HG02973 (cell line): Measurements from ENCODE around the gene ADSL.
"Not testable (repeated sequence)": the region's sequence is repeated elsewhere in the genome, so short reads cannot be mapped to it uniquely, and the experiment has no call there.

Source experiments
- ATAC-seq: cut with Tn5 transposase; IDR thresholded peaks from one replicate; pipeline ENCODE4 v1.9.1; 2021; ENCODE audit warnings: moderate library complexity; ENCODE audit not compliant: unreplicated experiment

Gene ADSL

DNA sequence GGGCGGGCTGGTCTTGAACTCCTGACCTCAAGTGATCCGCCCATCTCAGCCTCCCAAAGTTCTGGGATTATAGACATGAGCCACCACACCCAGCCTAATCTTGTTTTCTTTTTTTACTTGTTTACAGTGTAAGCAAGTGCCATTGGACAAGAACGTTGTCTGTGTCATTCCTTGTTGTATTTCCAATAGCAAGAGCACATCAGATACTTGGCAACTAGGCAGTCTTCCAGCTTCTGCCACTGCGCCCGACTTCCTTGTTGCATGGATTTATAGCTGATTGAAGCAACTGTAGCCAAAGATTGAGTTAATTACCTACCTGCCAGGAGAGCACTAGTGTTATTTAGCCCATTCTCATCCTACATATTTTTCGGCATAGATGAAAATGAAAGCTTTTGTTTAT lies 21.0 kb downstream of the ADSL start:
- no peak for ATAC-seq

DNA sequence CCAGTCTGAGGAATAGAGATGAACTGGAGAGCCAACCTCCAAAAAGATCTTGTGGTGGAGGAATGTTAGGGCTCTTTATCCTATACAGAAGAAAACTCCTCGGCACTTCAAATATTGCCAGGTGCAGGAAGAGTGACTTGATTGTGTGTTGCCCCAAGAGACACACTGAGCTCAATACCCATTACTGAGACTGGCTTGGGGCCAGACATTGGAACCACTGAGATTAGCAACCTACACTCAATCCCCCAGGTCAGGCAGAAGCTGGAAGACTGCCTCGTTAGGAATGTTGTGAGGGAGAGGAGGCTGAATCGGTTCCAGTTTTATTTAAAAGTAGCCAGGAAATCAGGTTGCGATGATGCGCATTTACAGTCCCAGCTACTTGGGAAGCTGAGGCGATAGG lies 21.7 kb downstream of the ADSL start:
- no peak for ATAC-seq

DNA sequence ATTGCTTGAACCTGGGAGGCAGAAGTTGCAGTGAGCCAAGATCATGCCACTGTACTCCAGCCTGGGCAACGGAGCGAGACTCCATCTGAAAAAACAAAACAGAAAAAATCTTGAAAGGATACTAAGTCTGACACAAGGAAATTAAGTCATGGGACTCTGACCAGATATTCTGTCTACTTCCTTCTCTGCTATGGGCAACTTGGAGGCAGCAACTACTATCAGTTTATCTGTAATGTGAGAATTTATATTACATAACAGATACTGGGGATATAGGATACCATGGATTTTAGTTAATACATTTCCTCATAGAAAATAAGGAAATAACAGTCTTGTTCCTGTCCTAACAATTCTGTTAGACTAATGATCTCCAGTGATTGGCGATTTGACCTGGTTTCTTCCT lies 22.5 kb downstream of the ADSL start:
- ATAC-seq, result no peak

DNA sequence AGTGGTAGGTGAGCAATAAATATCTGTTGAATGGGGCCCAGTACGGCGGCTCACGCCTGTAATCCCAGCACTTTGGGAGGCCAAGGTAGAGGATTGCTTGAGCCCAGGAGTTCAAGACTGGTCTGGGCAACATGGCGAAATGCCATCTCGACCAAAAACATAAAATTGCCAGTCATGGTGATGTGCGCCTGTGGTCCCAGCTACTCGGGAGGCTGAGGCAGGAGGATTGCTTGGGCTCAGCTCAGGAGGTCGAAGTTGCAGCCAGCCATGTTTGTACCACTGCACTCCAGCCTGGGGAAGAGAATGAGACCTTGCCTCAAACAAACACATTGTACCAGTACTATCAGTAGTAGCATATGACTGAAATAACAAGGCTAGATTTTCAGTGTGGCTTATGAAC lies 28.3 kb downstream of the ADSL start:
- ATAC-seq, result no peak

DNA sequence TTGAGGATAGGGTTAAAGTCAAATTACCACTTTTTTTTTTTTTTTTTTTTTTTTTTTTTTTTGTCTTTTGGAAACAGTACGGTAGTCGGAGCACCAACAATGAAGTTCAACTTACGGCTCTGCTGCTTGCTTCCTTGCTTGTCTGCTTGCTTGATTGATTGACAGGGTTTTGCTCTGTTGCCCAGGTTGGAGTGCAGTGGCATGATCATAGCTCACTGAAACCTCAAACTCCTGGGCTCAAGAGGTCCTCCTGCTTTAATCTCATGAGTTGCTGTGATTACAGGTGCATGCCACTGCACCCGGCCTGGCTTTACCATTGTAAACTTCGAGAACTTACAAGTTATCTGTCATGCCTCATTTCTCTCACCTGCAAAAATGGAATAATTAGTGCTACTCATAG lies 29.8 kb downstream of the ADSL start:
- ATAC-seq, result no peak

DNA sequence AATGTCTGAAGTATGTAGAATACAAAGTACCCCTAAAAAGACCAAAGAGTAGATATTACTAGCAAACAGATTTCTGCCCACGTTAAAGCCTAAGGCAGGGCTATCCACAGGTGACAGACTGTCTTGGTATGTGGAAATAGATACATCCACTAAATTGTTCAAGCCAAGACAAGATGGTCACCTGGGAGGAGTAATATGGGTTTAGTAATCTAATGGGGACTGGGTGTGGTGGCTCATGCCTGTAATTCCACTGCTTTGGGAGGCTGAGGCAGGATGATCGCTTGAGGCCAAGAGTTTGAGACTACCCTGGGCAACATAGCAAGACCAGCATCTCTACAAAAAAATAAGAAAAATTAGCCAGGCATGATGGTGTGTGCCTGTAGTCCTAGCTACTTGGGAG lies 31.6 kb downstream of the ADSL start:
- no peak for ATAC-seq

DNA sequence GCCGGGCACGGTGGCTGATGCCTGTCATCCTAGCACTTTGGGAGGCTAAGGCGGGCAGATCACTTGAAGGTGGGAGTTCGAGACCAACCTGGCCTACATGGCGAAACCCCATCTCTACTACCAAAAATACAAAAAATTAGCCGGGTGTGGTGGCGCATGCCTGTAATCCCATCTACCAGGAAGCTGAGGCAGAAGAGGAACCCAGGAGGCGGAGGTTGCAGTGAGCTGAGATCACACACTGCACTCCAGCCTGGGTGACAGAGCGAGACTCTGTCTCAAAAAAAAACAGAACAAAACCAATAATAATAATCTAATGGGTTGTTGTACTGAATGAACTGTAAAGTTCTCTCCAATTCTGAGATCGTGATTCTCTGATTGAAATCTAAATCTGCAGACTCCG lies 32.1 kb downstream of the ADSL start:
- ATAC-seq, result not testable (repeated sequence)

DNA sequence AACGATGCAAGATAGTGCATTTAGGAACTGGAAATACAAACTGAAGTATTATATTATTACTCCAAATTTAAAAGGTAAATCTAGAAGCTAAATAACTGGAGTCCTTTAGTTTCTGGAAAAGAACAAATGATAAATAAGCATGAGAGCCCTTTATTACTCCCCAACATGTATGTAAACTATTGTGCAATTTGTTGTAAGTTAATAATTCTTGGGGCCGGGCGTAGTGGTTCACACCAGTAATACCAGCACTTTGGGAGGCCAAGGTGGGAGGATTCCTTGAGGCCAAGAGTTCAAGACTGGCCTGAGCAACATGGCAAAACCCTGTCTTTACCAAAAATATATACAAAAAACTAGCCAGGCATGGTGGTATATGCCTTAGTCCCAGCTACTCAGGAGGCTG lies 35.2 kb downstream of the ADSL start:
- ATAC-seq, result no peak

DNA sequence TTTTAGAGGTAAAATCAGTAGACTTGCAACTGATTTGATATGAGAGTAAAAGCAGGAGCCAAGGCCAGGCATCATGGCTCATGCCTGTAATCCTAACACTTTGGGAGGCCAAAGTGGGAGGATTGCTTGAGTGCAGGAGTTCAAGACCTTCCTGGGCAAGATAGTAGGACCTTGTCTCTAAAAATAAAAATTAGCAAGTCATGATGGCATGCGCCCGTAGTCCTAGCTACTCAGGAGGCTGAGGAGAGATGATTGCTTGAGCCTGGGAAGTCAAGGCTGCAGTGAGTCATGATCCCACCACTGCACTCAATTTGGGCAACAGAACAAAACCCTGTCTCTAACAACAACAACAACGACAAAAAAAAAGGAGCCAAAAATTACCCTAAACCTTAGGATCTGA lies 37.6 kb downstream of the ADSL start:
- no peak for ATAC-seq

DNA sequence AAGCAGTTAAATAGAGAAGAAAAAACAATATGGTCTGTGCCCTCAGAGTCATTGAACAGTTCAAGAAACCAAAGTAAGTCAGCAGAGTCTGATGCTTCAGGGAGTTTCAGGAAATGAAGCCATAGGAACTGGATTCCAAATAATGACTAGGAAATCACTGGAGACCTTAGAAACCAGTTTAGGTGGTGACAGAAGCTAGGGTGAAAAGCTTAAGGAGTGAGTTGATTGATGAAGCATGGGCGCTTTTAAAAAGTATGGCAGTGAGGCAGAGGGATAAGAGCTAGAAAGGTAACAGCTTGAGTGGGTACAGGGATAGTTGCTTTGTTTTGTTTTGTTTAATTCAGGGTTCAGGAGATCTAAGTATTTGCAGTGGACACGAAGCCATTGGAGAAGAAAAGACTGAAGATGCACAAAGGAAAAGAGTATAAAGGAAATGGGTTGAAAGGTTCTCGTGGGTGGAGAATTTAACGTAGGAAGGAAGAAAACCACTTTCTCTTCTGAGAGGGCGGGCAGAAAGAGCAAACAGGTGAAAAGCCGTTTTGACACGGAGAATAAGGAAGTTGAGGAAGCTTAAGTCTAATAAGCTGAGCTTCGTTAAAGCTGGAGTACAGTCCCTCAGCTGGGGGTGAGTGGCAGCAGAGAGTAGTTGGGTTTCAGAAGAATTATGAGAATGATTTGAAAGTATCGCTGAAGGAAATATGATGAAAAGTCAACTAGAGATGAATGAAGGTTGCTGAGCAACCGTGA lies 38.9 kb downstream of the ADSL start:
- no peak for ATAC-seq

DNA sequence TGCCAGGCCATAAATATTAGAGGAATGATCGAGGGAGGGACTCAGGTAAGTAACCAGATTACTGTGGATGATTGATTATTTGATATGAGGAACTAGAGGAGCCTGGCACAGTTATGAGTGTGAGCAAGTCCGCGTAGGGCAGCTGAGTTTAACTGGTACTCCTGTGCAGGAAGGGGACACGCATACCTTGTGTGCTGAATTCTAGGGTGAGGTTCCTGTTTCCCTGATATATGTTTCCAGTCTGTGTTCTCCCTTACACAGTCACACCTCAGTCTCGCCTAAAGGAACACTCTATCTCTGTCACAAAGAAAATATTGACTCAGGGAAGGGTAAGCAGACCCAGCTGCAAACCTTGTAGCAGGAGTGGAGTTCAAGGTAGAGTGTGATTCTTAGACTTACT lies 41.4 kb downstream of the ADSL start:
- no peak for ATAC-seq

DNA sequence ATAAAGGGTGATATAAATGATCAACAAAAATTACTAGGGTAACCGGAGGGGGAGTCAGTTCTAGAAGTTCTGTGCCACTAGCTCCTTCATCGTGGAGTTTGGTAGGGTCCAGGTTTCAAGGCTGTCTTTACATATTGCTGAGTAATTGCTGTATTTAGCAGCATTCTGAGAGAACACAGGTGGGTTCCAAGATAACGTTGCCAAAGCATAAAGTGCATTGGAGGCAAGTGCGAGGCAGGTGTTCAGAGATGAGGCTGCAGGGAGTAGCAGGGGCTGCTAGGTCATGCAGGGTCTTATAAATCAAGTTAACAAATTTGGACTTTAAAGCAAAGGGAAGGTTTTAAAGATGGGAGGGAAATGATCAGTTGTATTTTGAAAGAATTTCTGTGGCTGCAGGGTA lies 41.9 kb downstream of the ADSL start:
- no peak for ATAC-seq

DNA sequence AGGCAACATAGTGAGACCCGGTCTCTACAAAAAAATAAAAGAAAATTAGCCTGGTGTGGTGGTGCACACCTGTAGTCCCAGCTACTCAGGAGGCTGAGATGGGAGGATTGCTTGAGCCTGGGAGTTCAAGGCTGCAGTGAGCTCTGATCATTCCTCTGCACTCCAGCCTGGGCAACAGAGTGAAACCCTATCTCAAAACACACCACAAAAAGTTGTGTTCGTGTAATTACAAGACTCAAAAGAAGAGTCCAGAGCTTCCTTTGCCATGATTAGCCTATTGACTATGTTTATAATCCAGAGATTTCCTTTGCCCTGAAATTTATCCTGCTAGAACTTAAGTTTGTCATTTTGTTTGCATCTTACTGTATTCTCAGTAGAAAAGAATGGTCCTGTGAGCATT lies 45.1 kb downstream of the ADSL start:
- no peak for ATAC-seq

DNA sequence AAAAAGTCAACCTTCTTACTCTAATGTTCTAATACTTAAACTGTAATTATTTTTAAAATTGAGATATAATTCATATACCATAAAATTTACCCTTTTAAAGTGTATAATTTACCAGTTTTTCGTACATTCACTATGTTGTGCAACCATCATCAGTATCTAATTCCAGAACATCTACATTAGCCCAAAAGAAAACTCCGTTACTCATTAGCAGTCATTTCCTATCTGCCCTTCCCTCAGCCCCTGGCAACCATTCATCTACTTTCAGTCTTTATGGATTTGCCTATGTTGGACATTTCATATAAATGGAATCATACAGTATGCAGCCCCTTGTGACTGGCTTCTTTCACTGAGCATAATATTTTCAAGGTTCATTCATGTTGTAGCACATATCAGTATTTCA lies 46.3 kb downstream of the ADSL start:
- ATAC-seq, result no peak

DNA sequence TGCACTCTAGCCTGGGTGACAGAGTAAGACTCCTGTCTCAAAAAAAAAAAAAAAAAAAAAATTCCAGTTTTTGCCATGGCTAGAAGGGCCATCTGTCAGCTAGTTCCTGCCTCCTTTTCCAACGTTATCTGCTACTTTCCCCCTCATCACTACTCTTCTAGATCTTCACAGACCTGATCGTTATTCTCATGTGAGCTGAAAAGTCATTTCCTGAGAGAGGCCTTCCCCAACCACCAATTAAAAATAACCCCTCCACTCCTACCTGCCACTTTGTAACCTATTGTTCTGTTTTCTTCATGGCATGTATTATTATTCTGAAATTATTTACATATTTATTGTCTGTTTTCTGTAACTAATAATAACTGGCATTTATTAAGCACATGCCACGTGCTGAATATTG lies 48.3 kb downstream of the ADSL start:
- no peak for ATAC-seq

DNA sequence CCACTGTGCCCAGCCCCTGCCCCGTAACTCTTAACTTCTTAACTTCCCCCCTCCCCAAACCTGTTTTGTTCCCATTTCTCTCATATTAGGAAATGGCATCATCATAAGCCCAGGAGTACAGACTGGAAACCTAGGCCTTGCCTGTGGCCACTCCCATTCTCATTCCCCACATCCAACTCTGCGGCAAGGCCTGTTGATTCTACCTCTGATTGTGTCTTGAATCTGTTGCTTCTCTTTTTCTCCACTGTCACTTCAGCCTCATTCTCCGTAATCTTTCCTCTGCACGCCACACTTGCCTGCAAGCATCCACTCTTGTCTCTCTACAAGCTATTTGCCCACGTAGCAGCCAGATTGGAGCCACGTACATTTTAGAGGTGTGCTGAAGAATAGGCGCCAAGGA lies 49.3 kb downstream of the ADSL start:
- no peak for ATAC-seq

DNA sequence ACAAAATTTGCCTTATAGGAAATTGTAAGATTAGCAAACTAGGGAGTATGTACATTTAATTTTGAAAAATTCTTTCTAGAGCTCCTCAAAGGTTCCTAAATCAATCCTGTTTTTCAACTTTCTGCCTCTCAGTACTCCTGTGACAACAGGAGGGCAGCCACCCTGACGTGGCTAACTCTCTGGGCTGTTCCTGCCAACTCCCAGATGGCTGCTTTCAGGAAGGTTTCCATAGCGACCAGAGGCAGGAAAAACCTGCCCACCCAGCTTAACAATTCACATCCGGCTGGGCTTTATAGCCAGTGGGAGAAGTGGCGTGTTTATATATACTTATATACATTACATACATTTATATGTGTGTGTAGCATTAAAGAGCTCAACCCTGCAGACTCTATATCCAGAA lies 50.6 kb downstream of the ADSL start:
- ATAC-seq, result no peak

DNA sequence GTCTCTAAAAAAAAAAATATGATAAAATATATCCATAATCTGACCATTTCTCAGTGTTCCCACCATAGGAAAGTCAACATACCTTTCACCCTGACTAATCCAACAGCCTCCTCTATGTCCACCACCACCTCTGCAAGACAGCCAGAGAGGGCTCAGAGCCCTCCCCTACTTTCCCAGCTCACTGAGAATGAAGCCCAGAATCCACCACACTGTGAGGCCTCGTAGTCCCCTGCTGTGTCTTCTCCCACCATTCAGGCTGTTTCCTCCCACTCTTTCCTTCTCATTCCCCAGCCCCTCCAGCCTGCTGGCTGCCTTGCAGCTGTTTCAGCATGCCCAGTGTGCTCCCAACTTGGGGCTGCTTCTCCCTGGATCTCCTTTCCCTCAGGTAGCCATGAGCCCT lies 51.1 kb downstream of the ADSL start:
- ATAC-seq, result no peak

DNA sequence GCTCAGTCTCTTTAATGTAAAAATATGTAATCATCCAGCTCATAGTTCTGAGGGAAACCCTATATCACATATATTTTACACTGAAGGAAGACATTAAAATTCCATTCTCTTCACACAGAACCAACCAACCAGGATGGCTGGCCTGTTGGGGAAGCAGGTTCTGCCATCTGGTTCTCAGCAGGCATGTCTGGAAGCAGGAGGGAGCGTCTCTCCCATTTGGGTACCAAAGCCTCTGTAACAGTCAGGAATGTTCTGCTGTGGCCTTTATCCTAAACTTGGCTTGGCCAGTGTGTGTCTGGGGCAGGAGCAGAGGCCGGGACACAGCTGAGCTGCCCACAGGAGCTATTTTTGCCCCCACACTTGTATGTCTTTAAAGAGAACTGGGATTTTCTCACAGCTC lies 53.3 kb downstream of the ADSL start:
- ATAC-seq, result no peak

DNA sequence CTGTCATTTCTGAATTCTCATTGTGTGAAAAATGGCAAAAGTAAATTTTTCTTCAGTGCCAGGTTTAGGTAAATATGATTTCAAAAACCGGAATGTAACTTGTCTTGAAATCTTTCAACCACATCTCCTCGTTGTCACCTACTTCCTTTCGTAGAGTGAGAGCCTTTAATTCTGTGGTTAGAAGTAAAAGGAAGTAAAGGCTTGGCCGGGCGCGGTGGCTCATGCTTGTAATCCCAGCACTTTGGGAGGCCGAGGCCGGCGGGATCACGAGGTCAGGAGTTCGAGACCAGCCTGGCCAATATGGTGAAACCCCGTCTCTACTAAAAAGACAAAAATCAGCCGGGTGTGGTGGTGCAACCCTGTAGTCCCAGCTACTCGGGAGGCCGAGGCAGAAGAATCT lies 53.9 kb downstream of the ADSL start:
- no peak for ATAC-seq

DNA sequence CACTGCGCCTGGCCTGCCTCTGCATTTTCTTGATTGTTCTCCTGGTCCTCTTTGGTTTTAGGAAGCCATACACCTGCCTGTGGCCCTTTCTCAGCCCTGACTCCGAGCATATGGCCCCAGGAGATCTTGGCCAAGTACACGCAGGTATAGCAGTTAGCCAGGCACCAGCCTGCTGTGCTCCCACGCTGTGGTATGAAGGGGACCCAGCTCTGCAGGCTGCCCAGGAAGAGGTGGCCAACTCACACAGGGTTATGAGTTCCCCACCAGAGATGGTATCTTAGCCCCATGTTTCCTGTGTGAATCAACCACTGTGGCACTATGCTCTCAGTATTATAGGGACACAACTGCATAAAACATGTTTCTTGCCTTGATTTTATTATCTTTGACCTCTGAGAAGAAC lies 55.2 kb downstream of the ADSL start:
- no peak for ATAC-seq

DNA sequence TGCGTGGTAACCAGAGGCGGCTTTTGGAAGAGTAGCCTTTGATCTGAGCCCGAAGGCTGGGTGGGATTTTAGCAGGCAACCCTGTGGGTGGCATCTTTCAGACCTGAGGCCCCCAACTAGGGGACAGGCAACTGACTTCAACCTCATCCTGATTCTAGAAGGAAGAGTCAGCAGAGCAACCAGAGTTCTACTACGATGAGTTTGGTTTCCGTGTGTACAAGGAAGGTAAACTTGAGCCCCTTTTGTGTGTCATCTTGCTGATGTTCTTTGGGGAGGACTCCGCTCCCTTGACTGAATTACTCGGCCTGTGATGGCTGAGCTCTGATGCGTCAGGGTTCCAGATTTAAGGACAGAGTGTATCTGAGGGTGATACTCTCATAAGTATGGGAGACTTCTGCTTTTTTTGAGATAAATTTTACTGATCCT lies 55.7 kb downstream of the ADSL start:
- ATAC-seq, result no peak

DNA sequence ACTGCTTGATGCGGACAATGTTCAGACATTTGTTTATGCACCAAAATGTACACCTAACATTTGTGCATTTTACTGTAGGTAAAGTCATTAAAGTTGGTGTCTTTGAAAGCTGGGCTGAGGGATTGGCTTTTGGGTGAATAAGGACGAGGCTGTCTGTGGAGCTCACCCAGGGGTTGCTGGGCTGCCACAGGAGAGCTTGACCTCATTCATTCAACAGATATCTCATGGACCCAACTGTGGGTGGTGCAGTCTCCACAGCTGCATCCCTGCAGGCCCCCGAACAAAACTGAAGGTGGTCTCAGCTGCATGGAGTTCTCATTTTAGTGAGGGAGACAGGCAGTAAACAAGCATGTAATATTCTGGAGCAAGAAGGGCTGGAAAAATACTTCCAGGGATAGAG lies 56.8 kb downstream of the ADSL start:
- no peak for ATAC-seq
